K562 (cell line): Measurements from ENCODE around the gene SNRNP70. TPM values are rescaled to one million over a fixed set of nuclear protein-coding genes. Genes with fewer than 3 reads are reported as not detected.

Experiments
- ATAC-seq: fragments of 200-7000 bp; cut with Tn5 transposase; 3 replicates; pipeline ENCODE4 v1.9.1; 2020; ENCODE audit warnings: moderate library complexity
- BruUV-seq: library from RNA; stranded (reverse); fragments of 400-500 nt; replicated peaks from 2 replicates; lab custom pipeline; 2021; lab: Mats Ljungman, UMichigan
- CTCF ChIA-PET: fragments of 300-600 bp; formaldehyde crosslinking; extraction: SDS; loops from one replicate; lab custom pipeline; 2021; ENCODE audit warnings: low intra/inter-chr PET ratio; lab: Yijun Ruan, JAX
- POLR2A ChIA-PET: fragments of 300-600, 350-650 bp; sonication (Branson Sonifier 250); formaldehyde crosslinking; extraction: SDS; loops from one replicate; lab custom pipeline; 2021; ENCODE audit warnings: antibody characterized with exemption, inconsistent platforms; lab: Yijun Ruan, JAX
- DNase-seq, 4 experiments: peaks; one replicate each; pipeline versions ENCODE4 v3.0.0 to v3.0.0-alpha.2; 2011 to 2018; ENCODE audit warnings: low spot score in 3 of 4, mixed read lengths in 3 of 4; ENCODE audit errors: extremely low read depth in 1 of 4
- FAIRE-seq: peaks from 2 replicates; lab custom pipeline; 2011; peaks lifted over from hg19 to GRCh38; lab: Jason Lieb, UNC
- H2AFZ ChIP-seq: 2 replicates; pipeline ENCODE4 v1.6.0; 2011; ENCODE audit warnings: low read depth, low read length, control low read depth, inconsistent platforms
- H3K27ac ChIP-seq: fragments of 200-600 bp; 3 replicates; pipeline ENCODE4 v1.8.0; 2011; ENCODE audit warnings: low read depth, mild to moderate bottlenecking, control low read depth, inconsistent platforms, low read length, moderate library complexity, mixed read lengths; ENCODE audit errors: extremely low read depth
- H3K27me3 ChIP-seq, 2 experiments: fragments of 300-600 bp in 1 of 2; 2 replicates in 1 of 2; 3 replicates in 1 of 2; pipeline versions ENCODE4 v1.6.0 to v1.8.0; 2011; ENCODE audit warnings: inconsistent platforms in 2 of 2, low read length in 2 of 2, mild to moderate bottlenecking in 1 of 2, mixed read lengths in 1 of 2, moderate library complexity in 1 of 2; ENCODE audit not compliant: control insufficient read depth in 2 of 2, insufficient read depth in 2 of 2
- H3K36me3 ChIP-seq: fragments of 300-600 bp; 3 replicates; pipeline ENCODE4 v1.8.0; 2011; ENCODE audit warnings: mild to moderate bottlenecking, low read length, inconsistent platforms; ENCODE audit not compliant: control insufficient read depth, insufficient read depth
- H3K4me1 ChIP-seq, 2 experiments: fragments of 200-600 bp in 1 of 2; replicated peaks in 1 of 2; 2 replicates in 1 of 2; 3 replicates in 1 of 2; pipeline versions ENCODE4 v1.5.1 to v1.8.0; 2011; ENCODE audit warnings: inconsistent platforms in 2 of 2, low read length in 2 of 2, mild to moderate bottlenecking in 1 of 2, mixed read lengths in 1 of 2, moderate library complexity in 1 of 2; ENCODE audit not compliant: control insufficient read depth in 2 of 2, insufficient read depth in 2 of 2
- H3K4me2 ChIP-seq: 2 replicates; pipeline ENCODE4 v1.6.1; 2011; ENCODE audit warnings: low read length, control low read depth, inconsistent platforms, mixed read lengths; ENCODE audit not compliant: insufficient read depth
- H3K4me3 ChIP-seq: fragments of 200-600 bp; sonication (generic), shearing (Covaris generic); 2 replicates; pipeline ENCODE4 v1.5.1; 2016; ENCODE audit warnings: control low read depth, inconsistent platforms
- H3K79me2 ChIP-seq: fragments of 200-600 bp; 3 replicates; pipeline ENCODE4 v1.8.0; 2011; ENCODE audit warnings: low read length, inconsistent platforms; ENCODE audit not compliant: control insufficient read depth, insufficient read depth
- H3K9ac ChIP-seq, 2 experiments: 2 replicates each; pipeline versions ENCODE4 v1.6.0 to v1.6.1; 2011; ENCODE audit warnings: low read depth in 2 of 2, low read length in 2 of 2, control low read depth in 1 of 2, inconsistent platforms in 1 of 2, mild to moderate bottlenecking in 1 of 2, mixed read lengths in 1 of 2; ENCODE audit not compliant: insufficient read depth in 1 of 2
- H3K9me1 ChIP-seq: one replicate; pipeline ENCODE4 v1.6.0; 2011; ENCODE audit warnings: inconsistent platforms, mild to moderate bottlenecking, low read length, moderate library complexity; ENCODE audit not compliant: control insufficient read depth, insufficient read depth
- H3K9me3 ChIP-seq: replicated peaks from 2 replicates; pipeline ENCODE4 v1.5.1; 2011; ENCODE audit warnings: low read depth, low read length, inconsistent platforms; ENCODE audit not compliant: control insufficient read depth, insufficient read depth
- H4K20me1 ChIP-seq: replicated peaks from 2 replicates; pipeline ENCODE4 v1.6.1; 2011; ENCODE audit warnings: low read length, inconsistent platforms, mixed read lengths; ENCODE audit not compliant: control insufficient read depth, insufficient read depth
- CBFB ChIP-seq: sonication (generic); formaldehyde crosslinking; IDR thresholded peaks from 2 replicates; pipeline ENCODE4 v1.4.0; 2020; ENCODE audit warnings: mild to moderate bottlenecking, missing genetic modification reagents
- CREB3L1 ChIP-seq: fragments of 450-650 bp; IDR thresholded peaks from 2 replicates; pipeline ENCODE4 v1.6.1; 2014; ENCODE audit warnings: low read depth, mild to moderate bottlenecking, moderate library complexity, borderline replicate concordance
- FOXJ2 ChIP-seq: fragments of 200-800 bp; sonication (Bioruptor generic); IDR thresholded peaks from 2 replicates; pipeline ENCODE4 v1.6.1; 2016; ENCODE audit warnings: missing genetic modification characterization, missing compliant biosample characterization
- HNRNPK ChIP-seq: fragments of 200-400 bp; formaldehyde crosslinking; IDR thresholded peaks from one replicate; pipeline ENCODE4 v1.6.1; 2018; ENCODE audit warnings: mild to moderate bottlenecking, low read depth, low read length; ENCODE audit not compliant: poor library complexity, severe bottlenecking
- KLF10 ChIP-seq: fragments of 250-450 bp; sonication (Bioruptor Pico); IDR thresholded peaks from 2 replicates; pipeline ENCODE4 v1.6.1; 2021; ENCODE audit warnings: matching md5 sums
- NCOR1 ChIP-seq: fragments of 450-650 bp; IDR thresholded peaks from 2 replicates; pipeline ENCODE4 v1.6.1; 2016; ENCODE audit warnings: mild to moderate bottlenecking, moderate library complexity
- NR3C1 ChIP-seq: sonication (generic); formaldehyde crosslinking; IDR thresholded peaks from 2 replicates; pipeline ENCODE4 v1.8.1; 2022; ENCODE audit warnings: missing genetic modification reagents
- POLR2G ChIP-seq: fragments of 200-400 bp; formaldehyde crosslinking; IDR thresholded peaks from 2 replicates; pipeline ENCODE4 v1.6.1; 2017; ENCODE audit warnings: low read depth, mild to moderate bottlenecking, antibody characterized with exemption, low read length, moderate library complexity
- TRIM25 ChIP-seq: fragments of 450-650 bp; IDR thresholded peaks from 2 replicates; pipeline ENCODE4 v1.7.0; 2016; ENCODE audit warnings: borderline replicate concordance
- ZFPM2 ChIP-seq: fragments of 250-450 bp; sonication (Bioruptor Pico); IDR thresholded peaks from 2 replicates; pipeline ENCODE4 v1.5.1; 2022; ENCODE audit warnings: mild to moderate bottlenecking
- WGBS: fragments of 100-300 bp; shearing (Covaris generic); methylation state at CpG from one replicate; pipeline ENCODE4 v1.1.6; 2016; ENCODE audit warnings: low coverage, mixed read lengths; ENCODE audit not compliant: insufficient coverage; ENCODE audit errors: missing lambda C conversion rate; 5-methylcytosine and 5-hydroxymethylcytosine counted together
- in situ Hi-C: fragments of 300-500 bp; cut with MboI; formaldehyde crosslinking; loops from 4 replicates; pipeline ENCODE4 v1.15.0; 2018; ENCODE audit warnings: inconsistent platforms, mixed read lengths
- intact Hi-C: fragments of 100-400 bp; cut with micrococcal nuclease; formaldehyde crosslinking; loops from 2 replicates; pipeline ENCODE4 v1.14.2; 2022
- polyA plus RNA-seq, 8 experiments: library from polyadenylated mRNA; depleted of rRNA in 4 of 8; stranded (reverse) in 5 of 8; unstranded in 3 of 8; fragments of >200 nt; fragmentation: Nextera tagmentation in 2 of 8; fragmentation: Illumina TruSeq in 1 of 8; extraction: Ambion mirVana in 2 of 8; extraction: Trizol in 1 of 8; gene quantifications; 2 replicates each; pipeline versions ENCODE4 v1.2.1 to v1.2.3, GENCODE V29; 2011 to 2014; ENCODE audit warnings: inconsistent platforms in 1 of 8, missing spikeins in 1 of 8
- total RNA-seq, 7 experiments: library from RNA; depleted of rRNA in 6 of 7; stranded (reverse); fragments of >200 nt in 6 of 7; fragmentation: Illumina TruSeq in 2 of 7; extraction: Trizol in 2 of 7; gene quantifications; 2 replicates each; pipeline versions ENCODE4 v1.2.1 to v1.2.3, GENCODE V29; 2011 to 2021; ENCODE audit warnings: low replicate concordance in 1 of 7

Gene SNRNP70
- total and polyA plus RNA-seq, 9 of the 15 experiments (the other 6 are each of a cell fraction or from before 2014, with no cell fraction given): 2.8 to 496 (median 136) TPM

- intact Hi-C loops (no loop called here), in situ Hi-C loops (no loop called here)
- Histone ChIP-seq H3K4me2 (no peak overlapping the region), H3K4me1 (peaks cover 2 to 35% of the 10 kb centered on the region in 2 experiments; a peak in 3 of 5 replicates), H3K27ac (no peak overlapping the region), H3K9ac (no peak overlapping the region), H4K20me1 (peaks cover 4% of the 10 kb centered on the region; the same call in 1 of the 2 replicates), H3K27me3 (peaks cover 17 to 62% of the 10 kb centered on the region in 2 experiments; a peak in 3 of 5 replicates), H3K9me3 (no peaks in the 10 kb centered on the region), H3K36me3 (no peaks in the 10 kb centered on the region), H3K79me2 (no peaks in the 10 kb centered on the region), H3K4me3 (no peak overlapping the region), H3K9me1 (no peaks in the 10 kb centered on the region), H2AFZ (no peak overlapping the region)
- ATAC-seq (no peak), DNase-seq (no peak), FAIRE-seq (no peak)
- BruUV-seq: no TSS peak
- TF ChIP-seq TRIM25 (no peak), NR3C1 (CRISPR knock-in tag) (no peak), POLR2G (no peak), KLF10 (CRISPR knock-in tag) (no peak), HNRNPK (no peak), CREB3L1 (no peak), FOXJ2 (tag) (no peak), NCOR1 (no peak), CBFB (CRISPR knock-in tag) (no peak), ZFPM2 (CRISPR knock-in tag) (no peak)
- ChIA-PET POLR2A (interaction anchor here (0.8 kb wide), 1 partner anchor 11 kb away, joined by 3 read pairs; no protein-coding TSS in a partner anchor), CTCF (no interaction called here)
- WGBS: 0% methylated on average over 1 of the region's 9 CpGs
These were observed 26.2 kb upstream of the SNRNP70 start for GRCh38 chr19:49059053-49059452.
